GM12801 (cell line): ENCODE data around the gene LIME1.

Experiments used
- CTCF ChIP-seq: IDR thresholded peaks from one replicate; pipeline ENCODE4 v1.5.1; 2011; ENCODE audit warnings: control low read depth; ENCODE audit not compliant: insufficient read length; ENCODE audit errors: extremely low read depth

LIME1 gene

GRCh38 chr20:63744574-63745423, 8.3 kb downstream of the LIME1 start:
- TF ChIP-seq CTCF = no peak

GRCh38 chr20:63745424-63745805, 9.0 kb downstream of the LIME1 start:
- no peak for TF ChIP-seq CTCF

- no peak for TF ChIP-seq CTCF
Observed at GRCh38 chr20:63745961-63746731, 9.7 kb downstream of the LIME1 start.

- no peak for TF ChIP-seq CTCF
Observed at GRCh38 chr20:63746751-63747315, 10.4 kb downstream of the LIME1 start.

- TF ChIP-seq CTCF = no peak
Observed at GRCh38 chr20:63747622-63748069, 11.2 kb downstream of the LIME1 start.

- TF ChIP-seq CTCF = no peak
Observed at GRCh38 chr20:63748070-63748933, 11.8 kb downstream of the LIME1 start.
